Measurements from ENCODE around the gene TBCD.
A peak's percentile ranks its signal among the peaks of the same experiment; 100 is the strongest.
"Not testable (repeated sequence)": the region's sequence is repeated elsewhere in the genome, so short reads cannot be mapped to it uniquely, and the experiment has no call there.

The TBCD gene

GRCh38 chr17:82729479-82730260 is 22.2 kb upstream of the TBCD start:
- DNase-seq (ENCODE audit: low spot score), result no peak

DNA sequence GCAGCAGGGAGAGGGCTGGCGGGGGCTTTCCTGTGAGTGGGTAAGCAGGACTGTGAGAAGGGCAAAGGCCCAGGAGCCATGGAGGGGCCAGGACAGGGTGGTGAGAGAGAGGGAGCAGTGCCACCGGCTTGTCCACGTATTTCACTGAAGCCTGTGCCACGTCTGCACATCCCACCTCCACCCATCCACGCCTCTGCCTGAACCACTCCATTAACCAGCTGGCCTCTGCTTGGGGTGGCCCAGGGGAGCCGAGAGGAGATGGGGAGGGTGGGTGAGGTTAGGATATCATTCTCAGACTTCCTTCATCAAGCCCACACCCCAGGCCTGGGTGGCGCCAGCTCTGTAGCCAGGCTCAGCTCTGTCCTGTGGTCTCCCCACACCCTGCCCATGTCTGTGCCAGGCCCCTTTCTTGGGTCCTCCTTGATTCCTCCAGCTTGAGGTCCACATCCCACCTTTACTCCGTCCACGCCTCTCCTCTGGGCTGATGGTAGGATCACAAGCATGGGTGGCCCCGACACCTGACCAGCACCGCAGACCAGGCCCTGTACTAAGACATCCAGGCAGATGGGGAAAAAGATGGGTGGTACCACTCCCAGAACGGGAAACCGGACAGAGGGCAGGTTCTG is 19.6 kb upstream of the TBCD start:
- DNase-seq (ENCODE audit: low spot score), result no peak

DNA sequence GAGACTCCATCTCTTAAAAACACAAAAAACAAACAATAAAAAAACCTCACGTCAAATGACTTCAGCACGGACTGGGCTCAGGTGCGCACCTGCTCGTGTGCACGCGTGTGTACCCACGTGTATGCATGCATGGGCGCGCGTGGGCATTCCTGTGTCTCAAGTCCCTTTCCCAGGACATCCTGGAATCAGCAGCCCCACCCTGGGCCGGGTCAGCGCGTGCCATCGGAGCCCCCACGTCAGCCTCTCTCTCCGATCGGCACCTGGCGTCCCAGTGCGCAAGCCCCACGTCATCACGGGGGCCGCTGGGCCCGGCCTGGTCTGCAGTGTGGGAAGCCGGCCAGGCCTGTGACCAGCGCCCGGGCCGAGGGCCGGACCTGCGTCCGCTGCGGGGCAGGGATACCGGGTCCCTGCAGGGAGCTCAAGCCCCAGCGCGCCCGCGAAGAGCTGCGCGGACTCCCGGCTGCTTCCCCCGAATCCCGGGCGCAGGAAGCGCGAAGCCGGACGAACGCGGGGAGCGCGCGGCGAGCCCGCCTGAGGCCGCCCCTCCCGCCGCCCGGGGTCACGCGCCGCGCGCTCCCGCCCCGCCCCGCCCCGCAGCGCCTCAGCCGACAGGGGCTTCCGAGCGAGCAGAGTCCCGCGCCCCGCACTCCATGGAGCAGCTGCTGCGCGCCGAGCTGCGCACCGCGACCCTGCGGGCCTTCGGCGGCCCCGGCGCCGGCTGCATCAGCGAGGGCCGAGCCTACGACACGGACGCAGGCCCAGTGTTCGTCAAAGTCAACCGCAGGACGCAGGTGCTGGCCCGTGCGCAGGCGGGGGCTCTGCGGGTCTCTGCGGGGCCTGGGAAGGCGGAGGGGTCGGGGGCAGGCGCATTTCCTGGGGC is 16.6 kb upstream of the TBCD start, which contains the start of gene FN3K:
Gene FN3K (plus strand): TSS at position 629 of the 880 bp plus-strand sequence. CDS start 22 bp downstream, at position 651.
- peak; percentile 69 for DNase-seq (ENCODE audit: low spot score)

DNA sequence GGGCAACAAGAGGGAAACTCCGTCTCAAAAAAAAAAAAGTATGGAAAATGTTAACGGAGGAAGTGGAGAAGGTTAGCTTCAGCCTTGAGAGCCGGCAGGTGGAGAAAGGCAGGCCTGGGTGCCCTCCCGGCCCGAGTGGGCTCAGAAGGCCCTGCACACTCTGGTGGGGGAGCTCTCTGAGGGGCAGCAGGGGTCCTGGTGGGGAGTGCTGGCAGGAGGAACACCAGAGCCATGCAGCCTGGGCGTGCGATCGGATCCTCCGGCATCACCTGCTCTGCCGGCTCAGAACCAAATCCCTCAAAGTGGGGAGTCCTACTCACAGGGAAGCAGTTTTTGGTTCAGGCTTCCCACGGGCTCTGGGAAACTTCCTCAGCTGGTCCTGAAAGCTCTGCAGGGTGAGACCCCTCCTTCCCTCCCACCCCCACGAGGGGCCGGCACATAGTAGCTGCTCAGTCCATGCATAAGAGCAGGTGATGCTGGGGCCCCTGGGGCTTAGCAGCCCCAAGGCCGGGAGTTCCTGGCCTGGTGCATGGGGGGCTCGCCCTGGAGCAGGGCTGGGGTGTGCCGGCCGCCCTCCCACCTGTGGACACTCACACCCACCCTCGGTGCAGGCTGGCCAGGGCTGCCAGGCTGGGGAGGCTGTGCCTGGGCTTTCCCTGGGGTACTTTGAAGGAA is 15.2 kb upstream of the TBCD start:
- no peak for DNase-seq (ENCODE audit: low spot score)

- no peak for DNase-seq (ENCODE audit: low spot score)
Measured at GRCh38 chr17:82737967-82738877, 13.6 kb upstream of the TBCD start.

- no peak for DNase-seq (ENCODE audit: low spot score)
Measured at GRCh38 chr17:82740906-82741759, 10.7 kb upstream of the TBCD start.

GRCh38 chr17:82743344-82744219 is 8.3 kb upstream of the TBCD start:
- no peak for DNase-seq (ENCODE audit: low spot score)

DNA sequence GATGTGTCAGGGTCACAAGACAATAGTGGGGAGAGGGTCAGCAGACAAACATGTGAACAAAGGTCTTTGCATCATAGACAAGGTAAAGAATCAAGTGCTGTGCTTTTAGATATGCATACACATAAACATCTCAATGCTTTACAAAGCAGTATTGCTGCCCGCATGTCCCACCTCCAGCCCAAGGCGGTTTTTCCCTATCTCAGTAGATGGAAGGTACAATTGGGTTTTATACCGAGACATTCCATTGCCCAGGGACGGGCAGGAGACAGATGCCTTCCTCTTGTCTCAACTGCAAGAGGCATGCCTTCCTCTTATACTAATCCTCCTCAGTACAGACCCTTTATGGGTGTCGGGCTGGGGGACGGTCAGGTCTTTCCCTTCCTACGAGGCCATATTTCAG is 7.1 kb upstream of the TBCD start:
- not testable (repeated sequence) for DNase-seq (ENCODE audit: low spot score)

DNA sequence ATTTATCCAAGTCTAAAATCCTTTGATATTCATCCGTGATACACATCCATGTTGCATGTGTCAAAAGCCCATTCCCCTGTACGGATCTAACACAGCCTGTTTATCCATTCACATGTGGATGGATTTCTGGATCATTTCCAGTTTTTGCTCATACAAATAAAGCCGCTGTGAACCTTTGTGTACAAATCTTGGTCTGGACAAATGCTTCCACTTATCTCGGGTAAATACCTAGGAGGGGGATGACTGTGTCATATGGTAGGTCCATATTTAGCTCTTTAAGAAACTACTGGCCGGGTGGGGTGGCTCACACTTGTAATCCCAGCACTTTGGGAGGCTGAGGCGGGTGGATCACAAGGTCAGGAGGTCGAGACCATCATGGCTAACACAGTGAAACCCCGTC is 6.3 kb upstream of the TBCD start:
- no peak for DNase-seq (ENCODE audit: low spot score)

DNA sequence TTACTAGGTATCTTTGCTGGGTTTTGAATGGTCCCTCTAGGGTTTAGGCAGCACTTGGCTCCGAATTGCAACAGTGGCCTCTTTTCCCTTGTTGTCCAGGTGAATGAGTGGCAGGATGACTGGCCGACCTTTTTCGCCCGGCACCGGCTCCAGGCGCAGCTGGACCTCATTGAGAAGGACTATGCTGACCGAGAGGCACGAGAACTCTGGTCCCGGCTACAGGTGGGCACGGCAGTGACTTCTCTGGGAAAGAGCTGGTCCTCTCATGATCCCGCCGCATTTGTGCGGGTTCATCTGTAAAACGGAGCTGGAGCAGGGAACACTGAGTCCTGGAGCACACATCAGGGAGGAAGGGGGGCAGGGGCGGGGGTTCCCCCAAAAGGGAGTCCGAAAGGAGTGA is 3.1 kb upstream of the TBCD start:
- DNase-seq (ENCODE audit: low spot score), result no peak

GRCh38 chr17:82750241-82750908 is 1.5 kb upstream of the TBCD start:
- no peak for DNase-seq (ENCODE audit: low spot score)

GRCh38 chr17:82751171-82751570 is 694 bp upstream of the TBCD start:
- DNase-seq (ENCODE audit: low spot score), result no peak

- no peak for DNase-seq (ENCODE audit: low spot score)
Measured at GRCh38 chr17:82752371-82753200, 721 bp downstream of the TBCD start.

DNA sequence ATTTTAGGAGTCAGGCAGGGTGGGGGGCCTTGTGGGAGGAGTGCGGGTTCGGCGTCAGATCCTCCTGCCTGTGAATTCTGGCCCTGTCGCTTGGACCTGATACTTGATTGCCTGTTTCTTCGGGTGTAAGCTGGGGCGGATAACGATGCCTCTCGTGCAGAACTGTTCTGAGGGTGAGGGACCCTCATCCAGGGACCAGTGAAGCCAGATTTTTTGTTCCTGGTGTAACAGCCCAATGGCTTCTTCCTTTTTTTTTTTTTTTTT is 1.3 kb downstream of the TBCD start:
- no peak for DNase-seq (ENCODE audit: low spot score)

DNA sequence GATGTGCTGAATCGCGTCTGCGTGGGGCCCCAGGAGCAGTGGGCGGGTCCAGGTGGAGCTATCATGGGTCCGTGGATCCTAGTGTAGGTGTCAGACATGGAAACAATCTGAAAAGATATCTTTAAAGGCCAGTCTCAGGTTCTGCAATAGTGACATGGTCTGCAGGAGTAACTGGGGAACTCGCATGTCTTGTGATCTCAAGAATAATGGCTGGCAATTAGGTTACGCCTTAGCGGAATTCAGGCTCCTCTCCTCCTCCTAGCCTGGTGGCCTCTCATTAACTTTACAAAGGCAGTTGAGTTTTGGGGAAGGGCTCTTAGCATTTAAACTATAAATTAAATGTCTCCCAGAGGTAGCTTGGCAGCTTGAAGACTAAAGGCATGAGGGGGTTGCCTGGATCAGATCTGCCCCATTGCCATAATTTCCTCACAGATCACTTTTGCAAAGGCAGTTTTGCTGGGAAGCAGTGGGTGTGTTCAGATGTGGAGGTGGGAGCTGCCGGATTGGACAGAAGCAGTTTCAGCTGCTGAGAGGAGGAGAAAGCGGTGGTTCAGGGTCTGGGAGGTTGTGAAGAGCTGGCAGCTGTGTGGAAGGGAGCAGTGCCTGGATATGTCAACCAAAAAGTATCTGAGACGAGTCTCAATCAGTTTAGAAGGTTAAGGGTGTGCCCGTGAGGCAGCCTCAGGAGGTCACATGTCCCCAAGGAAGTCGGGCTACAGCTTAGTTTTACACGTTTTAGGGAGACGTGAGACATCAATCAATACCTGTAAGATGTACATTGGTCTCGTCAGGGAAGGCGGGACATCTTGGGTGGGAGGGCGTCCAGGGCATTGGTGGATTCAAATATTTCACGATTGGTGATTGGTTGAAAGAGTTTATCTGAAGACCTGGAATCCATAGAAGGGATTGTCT is 2.7 kb downstream of the TBCD start:
- DNase-seq (ENCODE audit: low spot score), result no peak

DNA sequence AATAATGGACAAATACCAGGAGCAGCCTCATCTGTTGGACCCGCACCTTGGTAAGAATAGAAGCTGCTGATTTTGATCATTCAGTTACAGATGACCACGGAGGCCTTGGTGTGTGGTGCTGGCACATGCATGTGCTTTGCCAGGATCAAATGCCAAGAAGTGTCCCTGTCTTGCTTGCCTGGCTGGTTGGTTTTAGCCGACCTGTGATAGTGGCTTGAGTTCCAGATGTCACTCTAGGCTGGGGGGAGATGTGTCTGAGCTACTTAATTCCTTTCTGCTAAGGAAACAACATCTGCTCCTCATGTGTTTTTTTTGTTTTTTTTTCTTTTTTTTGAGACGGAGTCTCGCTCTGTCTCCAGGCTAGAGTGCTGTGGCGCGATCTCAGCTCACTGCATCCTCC is 4.3 kb downstream of the TBCD start:
- DNase-seq (ENCODE audit: low spot score), result no peak

DNA sequence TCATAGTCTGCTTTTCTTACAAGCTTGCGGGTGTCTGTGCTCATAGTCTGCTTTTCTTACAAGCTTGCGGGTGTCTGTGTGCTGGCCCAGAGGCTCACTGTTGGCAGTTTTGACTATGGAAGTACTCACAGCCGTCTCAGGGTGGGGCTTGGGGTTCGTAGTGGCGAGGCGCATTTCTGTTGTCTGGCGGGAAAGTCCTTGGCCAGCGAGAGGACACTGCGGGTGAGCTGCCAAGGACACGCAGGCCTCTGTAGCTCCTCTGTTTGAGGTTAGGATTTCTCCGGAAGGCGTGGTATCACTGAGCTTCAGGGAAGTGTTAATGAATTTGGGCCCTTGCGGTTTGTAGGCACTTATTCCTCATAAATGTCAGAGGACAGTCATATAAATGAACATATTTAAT is 13.5 kb downstream of the TBCD start:
- DNase-seq (ENCODE audit: low spot score), result no peak

Data from LoVo (cell line).